NB4 (cell line): ENCODE results near the gene FIP1L1.
A peak's percentile ranks its signal among the peaks of the same experiment; 100 is the strongest.

Source experiments
- DNase-seq: peaks from one replicate; pipeline ENCODE4 v3.0.0; 2010; ENCODE audit warnings: low read depth
- H3K4me3 ChIP-seq: one replicate; pipeline ENCODE4 v1.5.1; 2011; ENCODE audit warnings: mild to moderate bottlenecking, low read depth, low read length, moderate library complexity
- CTCF ChIP-seq: IDR thresholded peaks from one replicate; pipeline ENCODE4 v1.5.1; 2012; ENCODE audit warnings: low read depth, low read length
- MAX ChIP-seq: IDR thresholded peaks from 2 replicates; pipeline ENCODE4 v1.6.1; 2011; ENCODE audit warnings: low read depth, low read length
- MYC ChIP-seq: IDR thresholded peaks from 2 replicates; pipeline ENCODE4 v1.6.1; 2011; ENCODE audit warnings: low read depth, low read length
- POLR2A ChIP-seq: IDR thresholded peaks from 2 replicates; pipeline ENCODE4 v1.6.1; 2011; ENCODE audit warnings: mild to moderate bottlenecking; ENCODE audit not compliant: insufficient read length; ENCODE audit errors: extremely low read depth

Gene FIP1L1

GRCh38 chr4:53365486-53366300 lies 11.7 kb upstream of the FIP1L1 start, which contains the start of gene SCFD2:
Gene SCFD2 (minus strand): TSS chr4:53366061.
- H3K4me3 ChIP-seq, result peak within 1 kb of the TSS; percentile 84
- DNase-seq, result peak; percentile 99

GRCh38 chr4:53366301-53366716 lies 11.1 kb upstream of the FIP1L1 start:
- no peak for DNase-seq
- peak overlapping the region; percentile 84 for H3K4me3 ChIP-seq
- TF ChIP-seq CTCF (no peak), POLR2A (no peak), MYC (no peak), MAX (no peak)

More at GRCh38 chr4:53365486-53366300, 11.7 kb upstream of the FIP1L1 start, which contains the start of gene SCFD2:
- TF ChIP-seq POLR2A (peak; percentile 45), CTCF (no peak), MYC (peak; percentile 99), MAX (peak; percentile 100)

DNA sequence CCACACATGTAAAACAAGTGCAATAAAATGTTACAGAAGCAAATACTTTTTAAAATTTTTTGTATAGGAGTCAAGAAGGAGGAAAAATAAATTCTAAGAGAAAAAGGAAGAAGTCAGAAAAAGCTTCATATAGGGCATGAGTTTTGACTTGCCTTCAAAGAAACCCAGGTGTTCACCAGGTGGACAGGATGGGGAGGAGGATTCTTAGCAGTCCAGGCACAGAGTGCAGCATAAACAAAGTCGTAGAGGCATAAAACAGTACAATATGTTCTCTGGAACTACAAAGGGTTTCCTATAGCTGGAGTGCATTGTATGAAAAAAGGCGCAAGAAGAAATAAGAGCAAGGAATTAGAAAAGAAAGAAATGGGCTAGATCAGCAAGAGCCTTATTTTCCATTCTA lies 9.7 kb upstream of the FIP1L1 start:
- no peak for TF ChIP-seq CTCF
- H3K4me3 ChIP-seq, result no peak overlapping the region
- DNase-seq, result no peak

GRCh38 chr4:53371049-53371448 lies 6.4 kb upstream of the FIP1L1 start:
- no peak overlapping the region for H3K4me3 ChIP-seq
- TF ChIP-seq MAX, result no peak
- no peak for TF ChIP-seq POLR2A
- no peak for TF ChIP-seq MYC
- no peak for TF ChIP-seq CTCF
- no peak for DNase-seq

DNA sequence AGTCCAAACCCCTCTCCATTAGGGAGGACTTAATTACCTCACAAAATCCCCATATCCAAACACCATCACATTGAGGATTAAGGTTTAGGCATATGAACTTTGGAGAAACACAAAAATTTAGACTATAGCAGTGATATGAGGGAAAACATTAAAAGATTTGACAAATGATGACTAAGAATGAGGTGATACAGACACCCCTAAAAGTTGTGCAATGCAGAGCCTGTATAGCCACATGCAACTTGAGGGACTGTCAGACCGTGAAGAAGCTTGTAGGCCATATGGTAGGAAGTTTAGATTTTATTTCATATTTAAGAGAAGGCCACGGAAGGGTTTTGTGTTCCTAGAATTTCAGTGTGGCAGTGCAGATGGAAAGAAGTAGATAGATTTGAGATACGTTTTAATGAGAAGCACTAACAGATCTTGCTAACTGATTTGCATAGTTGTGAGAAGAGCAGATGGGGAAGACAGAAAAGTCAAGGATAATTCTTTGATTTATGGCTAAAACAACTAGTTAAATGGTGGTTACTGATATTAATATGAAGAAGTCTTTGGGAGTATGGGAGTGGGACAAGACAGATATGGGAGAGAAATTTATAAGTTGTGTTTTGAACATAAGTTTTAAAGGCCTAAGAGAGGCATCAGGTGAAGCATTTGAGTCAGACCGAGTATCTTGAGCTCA lies 5.5 kb upstream of the FIP1L1 start:
- no peak for DNase-seq
- no peak overlapping the region for H3K4me3 ChIP-seq
- TF ChIP-seq MAX, result no peak
- TF ChIP-seq MYC, result no peak
- TF ChIP-seq CTCF, result no peak
- no peak for TF ChIP-seq POLR2A

GRCh38 chr4:53374777-53375258 lies 2.6 kb upstream of the FIP1L1 start:
- TF ChIP-seq CTCF, result no peak
- TF ChIP-seq POLR2A, result no peak
- no peak for TF ChIP-seq MAX
- TF ChIP-seq MYC, result no peak
- DNase-seq, result no peak
- H3K4me3 ChIP-seq, result no peak overlapping the region
